Transverse colon (tissue), 4 donors: ENCODE data around the gene CDYL.

Source experiments
- CTCF ChIP-seq, 5 experiments: fragments of 200-600 bp in 3 of 5; fragments of 450-650 bp in 2 of 5; sonication (generic) in 3 of 5; IDR thresholded peaks; 1 replicate in 2 of 5; 2 replicates in 3 of 5; pipeline ENCODE4 v1.5.1; 2016 to 2017; ENCODE audit warnings: antibody characterized with exemption in 5 of 5, inconsistent platforms in 3 of 5, mild to moderate bottlenecking in 2 of 5, moderate library complexity in 1 of 5
- POLR2A ChIP-seq: fragments of 450-650 bp; IDR thresholded peaks from one replicate; pipeline ENCODE4 v1.6.1; 2016; ENCODE audit warnings: antibody characterized with exemption, mild to moderate bottlenecking, moderate library complexity
- POLR2AphosphoS5 ChIP-seq, 3 donors: sonication (generic); formaldehyde crosslinking; IDR thresholded peaks; one replicate each; pipeline ENCODE4 v1.6.1; 2016; ENCODE audit warnings: antibody characterized with exemption in 3 of 3

DNA sequence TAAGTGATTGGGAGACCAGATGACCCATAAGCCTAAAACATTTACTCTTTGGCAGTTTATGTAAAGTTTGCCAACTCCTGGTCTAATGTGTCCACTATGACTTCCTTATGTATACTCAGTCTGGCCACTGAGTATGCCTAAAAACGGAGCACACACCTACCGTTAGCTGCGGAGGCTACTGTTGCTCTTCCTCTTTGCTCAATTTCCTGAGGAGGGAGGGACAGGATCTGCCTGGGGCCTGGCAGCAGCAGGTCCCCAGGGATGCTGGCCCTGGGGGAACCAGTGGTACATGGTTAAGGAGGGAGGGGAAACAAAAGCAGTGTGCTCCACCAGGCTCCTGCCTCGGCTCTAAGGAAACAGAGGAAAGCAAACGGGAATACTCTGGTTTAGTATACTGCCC lies 113.5 kb downstream of the CDYL start:
- TF ChIP-seq CTCF (IDR thresholded peaks at IDR 0.05), result no peak
- TF ChIP-seq POLR2A, result no peak
- TF ChIP-seq POLR2AphosphoS5 (IDR thresholded peaks at IDR 0.05), result no peak
